GM23338 (cell line): Measurements from ENCODE around the gene MED13. TPM values are rescaled to one million over a fixed set of nuclear protein-coding genes. Genes with fewer than 3 reads are reported as not detected.

Source experiments
- ATAC-seq: fragments of 200-7000 bp; cut with Tn5 transposase; 3 replicates; pipeline ENCODE4 v1.9.1; 2020
- DNase-seq: peaks from one replicate; pipeline ENCODE4 v3.0.0-alpha.2; 2015; ENCODE audit warnings: low spot score
- H2AFZ ChIP-seq: fragments of 200-600 bp; sonication (generic); 2 replicates; pipeline ENCODE4 v1.8.0; 2016; ENCODE audit warnings: antibody characterized with exemption, mild to moderate bottlenecking, moderate library complexity
- H3F3A ChIP-seq: fragments of 200-600 bp; sonication (generic); replicated peaks from 2 replicates; pipeline ENCODE4 v1.8.0; 2017; ENCODE audit warnings: antibody characterized with exemption, mixed run types, low read depth
- H3K27ac ChIP-seq: fragments of 200-600 bp; sonication (generic); 2 replicates; pipeline ENCODE4 v1.6.1; 2016; ENCODE audit warnings: low read depth
- H3K27me3 ChIP-seq: fragments of 200-600 bp; sonication (generic); 2 replicates; pipeline ENCODE4 v1.8.0; 2016; ENCODE audit warnings: mild to moderate bottlenecking, mixed run types, moderate library complexity; ENCODE audit not compliant: insufficient read depth
- H3K36me3 ChIP-seq: fragments of 200-600 bp; sonication (generic); 2 replicates; pipeline ENCODE4 v1.8.0; 2016; ENCODE audit warnings: mild to moderate bottlenecking; ENCODE audit not compliant: insufficient read depth
- H3K4me1 ChIP-seq: fragments of 200-600 bp; sonication (generic); 2 replicates; pipeline ENCODE4 v1.8.0; 2016; ENCODE audit warnings: mild to moderate bottlenecking, moderate library complexity; ENCODE audit not compliant: insufficient read depth
- H3K4me2 ChIP-seq: fragments of 200-600 bp; sonication (generic); 2 replicates; pipeline ENCODE4 v1.7.1; 2017; ENCODE audit warnings: mixed run types
- H3K4me3 ChIP-seq: fragments of 200-600 bp; sonication (generic); 2 replicates; pipeline ENCODE4 v1.6.1; 2016; ENCODE audit warnings: mixed run types
- H3K79me2 ChIP-seq: fragments of 200-600 bp; sonication (generic); replicated peaks from 2 replicates; pipeline ENCODE4 v1.8.0; 2017; ENCODE audit warnings: mild to moderate bottlenecking; ENCODE audit not compliant: insufficient read depth
- H3K9me2 ChIP-seq: fragments of 200-600 bp; sonication (generic); 2 replicates; pipeline ENCODE4 v1.8.0; 2017; ENCODE audit not compliant: insufficient read depth
- H4K20me1 ChIP-seq: fragments of 200-600 bp; sonication (generic); replicated peaks from 2 replicates; pipeline ENCODE4 v1.8.0; 2017; ENCODE audit warnings: mild to moderate bottlenecking; ENCODE audit not compliant: insufficient read depth
- H3K27ac Mint-ChIP-seq: 2 replicates; pipeline ENCODE4 v1.8.0; 2020; ENCODE audit warnings: inconsistent platforms, mild to moderate bottlenecking, moderate library complexity, mixed read lengths
- H3K27me3 Mint-ChIP-seq: 3 replicates; pipeline ENCODE4 v1.8.0; 2022; ENCODE audit warnings: low read depth, mild to moderate bottlenecking, moderate library complexity, mixed read lengths, inconsistent platforms; ENCODE audit not compliant: insufficient read depth, poor library complexity
- H3K36me3 Mint-ChIP-seq: 3 replicates; pipeline ENCODE4 v1.8.0; 2021; ENCODE audit warnings: low read depth, mild to moderate bottlenecking, inconsistent platforms, moderate library complexity, mixed read lengths
- H3K4me1 Mint-ChIP-seq: 3 replicates; pipeline ENCODE4 v1.8.0; 2020; ENCODE audit warnings: mild to moderate bottlenecking, inconsistent platforms, mixed read lengths
- H3K4me3 Mint-ChIP-seq: 3 replicates; pipeline ENCODE4 v1.8.0; 2021; ENCODE audit warnings: moderate library complexity, mild to moderate bottlenecking, inconsistent platforms, mixed read lengths
- H3K9me3 Mint-ChIP-seq: 3 replicates; pipeline ENCODE4 v1.8.0; 2020; ENCODE audit warnings: moderate library complexity, mild to moderate bottlenecking, inconsistent platforms, mixed read lengths
- CREB1 ChIP-seq: fragments of 250-450 bp; sonication (Bioruptor Pico); IDR thresholded peaks from 2 replicates; pipeline ENCODE4 v1.5.0; 2020; ENCODE audit warnings: low read depth, mild to moderate bottlenecking, moderate library complexity
- CTCF ChIP-seq, 2 experiments: fragments of 200-600 bp in 1 of 2; sonication (generic) in 1 of 2; conservative IDR thresholded peaks; 2 replicates each; pipeline versions ENCODE4 v1.5.1 to v1.6.1; 2016 to 2017; ENCODE audit warnings: antibody characterized with exemption in 2 of 2, low read depth in 2 of 2, mild to moderate bottlenecking in 2 of 2, moderate library complexity in 1 of 2
- ETS1 ChIP-seq: IDR thresholded peaks from 2 replicates; pipeline ENCODE4 v1.6.1; 2016; ENCODE audit warnings: antibody characterized with exemption
- EZH2 ChIP-seq: fragments of 200-600 bp; sonication (generic); IDR thresholded peaks from one replicate; pipeline ENCODE4 v1.8.0; 2017; ENCODE audit warnings: antibody characterized with exemption, mild to moderate bottlenecking, low read depth; ENCODE audit not compliant: unreplicated experiment
- EZH2phosphoT487 ChIP-seq: fragments of 200-600 bp; sonication (generic); IDR thresholded peaks from one replicate; pipeline ENCODE4 v1.8.1; 2018; ENCODE audit warnings: antibody characterized with exemption; ENCODE audit not compliant: unreplicated experiment
- JUNB ChIP-seq: IDR thresholded peaks from one replicate; pipeline ENCODE4 v1.6.1; 2016; ENCODE audit warnings: antibody characterized with exemption; ENCODE audit not compliant: unreplicated experiment
- NANOG ChIP-seq: IDR thresholded peaks from 2 replicates; pipeline ENCODE4 v1.6.1; 2016; ENCODE audit warnings: antibody characterized with exemption, borderline replicate concordance
- POLR2AphosphoS5 ChIP-seq: IDR thresholded peaks from 2 replicates; pipeline ENCODE4 v1.6.1; 2016; ENCODE audit warnings: antibody characterized with exemption, low read depth
- STAT1 ChIP-seq: IDR thresholded peaks from one replicate; pipeline ENCODE4 v1.6.1; 2016; ENCODE audit warnings: antibody characterized with exemption; ENCODE audit not compliant: unreplicated experiment
- ZNF114 ChIP-seq: fragments of 250-450 bp; sonication (Bioruptor Pico); IDR thresholded peaks from 2 replicates; pipeline ENCODE4 v1.5.0; 2020; ENCODE audit warnings: mild to moderate bottlenecking, moderate library complexity
- ZNF331 ChIP-seq: fragments of 250-450 bp; sonication (Bioruptor Pico); IDR thresholded peaks from 2 replicates; pipeline ENCODE4 v1.5.0; 2020; ENCODE audit warnings: low read depth, mild to moderate bottlenecking, moderate library complexity
- polyA plus RNA-seq: library from polyadenylated mRNA; unstranded; fragments of >200 nt; fragmentation: Nextera tagmentation; extraction: Ambion mirVana; gene quantifications from 2 replicates; pipeline ENCODE4 v1.2.1, GENCODE V29; 2016
- total RNA-seq: library from RNA; depleted of rRNA; stranded (reverse); fragments of >200 nt; shearing (Covaris generic); gene quantifications from 2 replicates; pipeline ENCODE4 v1.2.3, GENCODE V29; 2014
- TF ChIP-seq, protein P1 (sequence below): fragments of 250-450 bp; sonication (Bioruptor Pico); IDR thresholded peaks from 2 replicates; pipeline ENCODE4 v1.5.0; 2020; ENCODE audit warnings: mild to moderate bottlenecking, moderate library complexity
- TF ChIP-seq, protein P2 (sequence below): IDR thresholded peaks from one replicate; pipeline ENCODE4 v1.6.1; 2018; ENCODE audit warnings: antibody characterized with exemption; ENCODE audit not compliant: unreplicated experiment

Gene MED13
- total and polyA plus RNA-seq, 2 experiments from 2014 or later = 13.0 to 45.8 TPM

DNA sequence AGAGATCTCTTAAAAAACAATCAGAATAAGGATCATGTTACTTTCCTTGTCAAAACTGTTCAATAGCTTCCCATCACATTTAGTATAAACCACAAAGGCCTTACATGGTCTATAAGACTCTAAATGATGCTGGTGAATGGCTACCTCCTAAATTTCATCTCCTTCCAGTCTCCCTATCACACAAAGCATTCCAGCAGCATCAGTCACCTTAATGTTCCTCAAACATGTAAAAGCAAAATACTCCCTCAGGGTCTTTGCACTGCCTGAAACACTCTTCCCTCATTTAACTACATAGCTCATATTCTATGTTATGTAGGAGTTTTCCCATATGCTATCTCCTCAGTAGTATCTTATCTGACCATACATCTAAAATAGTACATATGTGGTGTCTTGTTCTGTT is 83.8 kb downstream of the MED13 start:
- Histone ChIP-seq H3K4me1 (no peaks in the 10 kb centered on the region), H2AFZ (no peak overlapping the region), H3K27me3 (no peaks in the 10 kb centered on the region), H3K27ac (no peak overlapping the region), H3K36me3 (peaks cover 47% of the 10 kb centered on the region), H3F3A (no peaks in the 10 kb centered on the region), H4K20me1 (peaks cover 4% of the 10 kb centered on the region; the same call in 1 of the 2 replicates), H3K79me2 (peaks cover 46% of the 10 kb centered on the region), H3K4me3 (no peak overlapping the region), H3K9me2 (no peaks in the 10 kb centered on the region), H3K4me2 (no peak overlapping the region)
- H3K9me3 Mint-ChIP-seq = no peaks in the 10 kb centered on the region
- H3K4me3 Mint-ChIP-seq = no peak overlapping the region
- H3K27me3 Mint-ChIP-seq = peaks cover 3% of the 10 kb centered on the region
- no peak overlapping the region for H3K27ac Mint-ChIP-seq
- TF ChIP-seq ZNF114 (no peak), STAT1 (no peak), JUNB (no peak), CREB1 (CRISPR knock-in tag) (no peak), ETS1 (no peak), POLR2AphosphoS5 (no peak), EZH2phosphoT487 (no peak), EZH2 (no peak), NANOG (no peak), ZNF331 (CRISPR knock-in tag) (no peak), CTCF (conservative IDR thresholded peaks at IDR 0.05; ENCODE audit: low read depth in 2 of 2) (no peak)
- TF ChIP-seq, protein P1, sequence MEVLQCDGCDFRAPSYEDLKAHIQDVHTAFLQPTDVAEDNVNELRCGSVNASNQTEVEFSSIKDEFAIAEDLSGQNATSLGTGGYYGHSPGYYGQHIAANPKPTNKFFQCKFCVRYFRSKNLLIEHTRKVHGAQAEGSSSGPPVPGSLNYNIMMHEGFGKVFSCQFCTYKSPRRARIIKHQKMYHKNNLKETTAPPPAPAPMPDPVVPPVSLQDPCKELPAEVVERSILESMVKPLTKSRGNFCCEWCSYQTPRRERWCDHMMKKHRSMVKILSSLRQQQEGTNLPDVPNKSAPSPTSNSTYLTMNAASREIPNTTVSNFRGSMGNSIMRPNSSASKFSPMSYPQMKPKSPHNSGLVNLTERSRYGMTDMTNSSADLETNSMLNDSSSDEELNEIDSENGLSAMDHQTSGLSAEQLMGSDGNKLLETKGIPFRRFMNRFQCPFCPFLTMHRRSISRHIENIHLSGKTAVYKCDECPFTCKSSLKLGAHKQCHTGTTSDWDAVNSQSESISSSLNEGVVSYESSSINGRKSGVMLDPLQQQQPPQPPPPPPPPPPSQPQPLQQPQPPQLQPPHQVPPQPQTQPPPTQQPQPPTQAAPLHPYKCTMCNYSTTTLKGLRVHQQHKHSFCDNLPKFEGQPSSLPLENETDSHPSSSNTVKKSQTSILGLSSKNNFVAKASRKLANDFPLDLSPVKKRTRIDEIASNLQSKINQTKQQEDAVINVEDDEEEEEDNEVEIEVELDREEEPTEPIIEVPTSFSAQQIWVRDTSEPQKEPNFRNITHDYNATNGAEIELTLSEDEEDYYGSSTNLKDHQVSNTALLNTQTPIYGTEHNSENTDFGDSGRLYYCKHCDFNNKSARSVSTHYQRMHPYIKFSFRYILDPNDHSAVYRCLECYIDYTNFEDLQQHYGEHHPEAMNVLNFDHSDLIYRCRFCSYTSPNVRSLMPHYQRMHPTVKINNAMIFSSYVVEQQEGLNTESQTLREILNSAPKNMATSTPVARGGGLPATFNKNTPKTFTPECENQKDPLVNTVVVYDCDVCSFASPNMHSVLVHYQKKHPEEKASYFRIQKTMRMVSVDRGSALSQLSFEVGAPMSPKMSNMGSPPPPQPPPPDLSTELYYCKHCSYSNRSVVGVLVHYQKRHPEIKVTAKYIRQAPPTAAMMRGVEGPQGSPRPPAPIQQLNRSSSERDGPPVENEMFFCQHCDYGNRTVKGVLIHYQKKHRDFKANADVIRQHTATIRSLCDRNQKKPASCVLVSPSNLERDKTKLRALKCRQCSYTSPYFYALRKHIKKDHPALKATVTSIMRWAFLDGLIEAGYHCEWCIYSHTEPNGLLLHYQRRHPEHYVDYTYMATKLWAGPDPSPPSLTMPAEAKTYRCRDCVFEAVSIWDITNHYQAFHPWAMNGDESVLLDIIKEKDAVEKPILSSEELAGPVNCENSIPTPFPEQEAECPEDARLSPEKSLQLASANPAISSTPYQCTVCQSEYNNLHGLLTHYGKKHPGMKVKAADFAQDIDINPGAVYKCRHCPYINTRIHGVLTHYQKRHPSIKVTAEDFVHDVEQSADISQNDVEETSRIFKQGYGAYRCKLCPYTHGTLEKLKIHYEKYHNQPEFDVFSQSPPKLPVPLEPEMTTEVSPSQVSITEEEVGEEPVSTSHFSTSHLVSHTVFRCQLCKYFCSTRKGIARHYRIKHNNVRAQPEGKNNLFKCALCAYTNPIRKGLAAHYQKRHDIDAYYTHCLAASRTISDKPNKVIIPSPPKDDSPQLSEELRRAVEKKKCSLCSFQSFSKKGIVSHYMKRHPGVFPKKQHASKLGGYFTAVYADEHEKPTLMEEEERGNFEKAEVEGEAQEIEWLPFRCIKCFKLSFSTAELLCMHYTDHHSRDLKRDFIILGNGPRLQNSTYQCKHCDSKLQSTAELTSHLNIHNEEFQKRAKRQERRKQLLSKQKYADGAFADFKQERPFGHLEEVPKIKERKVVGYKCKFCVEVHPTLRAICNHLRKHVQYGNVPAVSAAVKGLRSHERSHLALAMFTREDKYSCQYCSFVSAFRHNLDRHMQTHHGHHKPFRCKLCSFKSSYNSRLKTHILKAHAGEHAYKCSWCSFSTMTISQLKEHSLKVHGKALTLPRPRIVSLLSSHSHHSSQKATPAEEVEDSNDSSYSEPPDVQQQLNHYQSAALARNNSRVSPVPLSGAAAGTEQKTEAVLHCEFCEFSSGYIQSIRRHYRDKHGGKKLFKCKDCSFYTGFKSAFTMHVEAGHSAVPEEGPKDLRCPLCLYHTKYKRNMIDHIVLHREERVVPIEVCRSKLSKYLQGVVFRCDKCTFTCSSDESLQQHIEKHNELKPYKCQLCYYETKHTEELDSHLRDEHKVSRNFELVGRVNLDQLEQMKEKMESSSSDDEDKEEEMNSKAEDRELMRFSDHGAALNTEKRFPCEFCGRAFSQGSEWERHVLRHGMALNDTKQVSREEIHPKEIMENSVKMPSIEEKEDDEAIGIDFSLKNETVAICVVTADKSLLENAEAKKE = no peak
- TF ChIP-seq, protein P2, sequence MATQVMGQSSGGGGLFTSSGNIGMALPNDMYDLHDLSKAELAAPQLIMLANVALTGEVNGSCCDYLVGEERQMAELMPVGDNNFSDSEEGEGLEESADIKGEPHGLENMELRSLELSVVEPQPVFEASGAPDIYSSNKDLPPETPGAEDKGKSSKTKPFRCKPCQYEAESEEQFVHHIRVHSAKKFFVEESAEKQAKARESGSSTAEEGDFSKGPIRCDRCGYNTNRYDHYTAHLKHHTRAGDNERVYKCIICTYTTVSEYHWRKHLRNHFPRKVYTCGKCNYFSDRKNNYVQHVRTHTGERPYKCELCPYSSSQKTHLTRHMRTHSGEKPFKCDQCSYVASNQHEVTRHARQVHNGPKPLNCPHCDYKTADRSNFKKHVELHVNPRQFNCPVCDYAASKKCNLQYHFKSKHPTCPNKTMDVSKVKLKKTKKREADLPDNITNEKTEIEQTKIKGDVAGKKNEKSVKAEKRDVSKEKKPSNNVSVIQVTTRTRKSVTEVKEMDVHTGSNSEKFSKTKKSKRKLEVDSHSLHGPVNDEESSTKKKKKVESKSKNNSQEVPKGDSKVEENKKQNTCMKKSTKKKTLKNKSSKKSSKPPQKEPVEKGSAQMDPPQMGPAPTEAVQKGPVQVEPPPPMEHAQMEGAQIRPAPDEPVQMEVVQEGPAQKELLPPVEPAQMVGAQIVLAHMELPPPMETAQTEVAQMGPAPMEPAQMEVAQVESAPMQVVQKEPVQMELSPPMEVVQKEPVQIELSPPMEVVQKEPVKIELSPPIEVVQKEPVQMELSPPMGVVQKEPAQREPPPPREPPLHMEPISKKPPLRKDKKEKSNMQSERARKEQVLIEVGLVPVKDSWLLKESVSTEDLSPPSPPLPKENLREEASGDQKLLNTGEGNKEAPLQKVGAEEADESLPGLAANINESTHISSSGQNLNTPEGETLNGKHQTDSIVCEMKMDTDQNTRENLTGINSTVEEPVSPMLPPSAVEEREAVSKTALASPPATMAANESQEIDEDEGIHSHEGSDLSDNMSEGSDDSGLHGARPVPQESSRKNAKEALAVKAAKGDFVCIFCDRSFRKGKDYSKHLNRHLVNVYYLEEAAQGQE = no peak
- H3K4me1 Mint-ChIP-seq = no peaks in the 10 kb centered on the region
- DNase-seq (no peak), ATAC-seq (no peak)
- peaks cover 65% of the 10 kb centered on the region for H3K36me3 Mint-ChIP-seq
